GM23248 (cell line): ENCODE measurements around the gene STX8.

Experiments
- EZH2 ChIP-seq: fragments of 200-600 bp; sonication (generic); IDR thresholded peaks from 2 replicates; pipeline ENCODE4 v1.6.1; 2018; ENCODE audit warnings: antibody characterized with exemption, mild to moderate bottlenecking; ENCODE audit not compliant: insufficient read depth, poor library complexity, severe bottlenecking
- EZH2phosphoT487 ChIP-seq: fragments of 200-600 bp; sonication (generic); IDR thresholded peaks from 2 replicates; pipeline ENCODE4 v1.6.1; 2018; ENCODE audit warnings: antibody characterized with exemption, moderate library complexity, mild to moderate bottlenecking, low read depth; ENCODE audit not compliant: insufficient read depth

DNA sequence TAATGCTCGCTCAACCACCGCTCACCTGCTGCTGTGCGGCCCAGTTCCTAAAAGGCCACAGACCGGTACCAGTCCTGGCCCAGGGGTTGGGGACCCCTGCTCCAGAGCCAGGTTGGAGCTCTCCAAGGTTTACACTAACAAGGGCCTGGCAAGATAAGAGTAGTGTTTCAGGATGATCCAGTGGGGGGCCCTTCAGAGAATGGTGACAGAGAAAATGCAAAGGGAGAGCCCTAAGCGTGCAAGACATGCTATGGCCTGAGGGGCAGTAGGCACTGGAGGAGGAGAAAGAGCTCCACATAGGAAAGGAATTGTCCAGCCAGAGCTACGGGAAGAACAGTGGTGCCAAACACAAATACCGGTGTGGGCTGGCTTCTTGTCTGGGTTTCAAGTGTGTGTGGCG, 233.4 kb downstream of the STX8 start:
- TF ChIP-seq EZH2 (no peak), EZH2phosphoT487 (no peak)
